Activated CD4-positive, alpha-beta T cell treated with anti-CD3 and anti-CD28 coated beads, Interleukin-2, amount 50 U/mL, for 24 hours (primary cell): ENCODE results near the gene VDAC2.

Experiments used
- DNase-seq, 2 donors: peaks; one replicate each; pipeline ENCODE4 v3.0.0-alpha.2; 2020; ENCODE audit warnings: low read depth in 1 of 2, low spot score in 1 of 2

VDAC2 gene

DNA sequence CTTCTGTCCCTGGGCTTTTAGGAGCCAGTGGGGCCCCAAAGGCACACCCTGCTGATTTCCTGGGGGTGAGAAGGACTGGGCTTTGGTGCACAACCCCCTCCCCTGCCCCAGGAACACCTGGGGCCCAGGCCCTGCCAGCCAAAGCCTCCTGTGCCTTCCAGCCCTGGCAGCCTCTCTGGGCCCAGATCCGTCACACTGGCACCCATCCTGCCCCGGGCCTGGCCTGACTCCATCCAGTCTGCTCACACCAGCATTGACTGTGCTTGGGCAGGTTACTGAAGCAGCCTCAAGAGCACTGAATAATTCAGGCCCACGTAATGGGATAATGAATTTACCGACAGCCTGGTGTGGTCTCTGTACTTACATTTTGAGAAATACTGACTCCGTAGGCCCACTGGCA lies 37.2 kb downstream of the VDAC2 start:
- no peak for DNase-seq

DNA sequence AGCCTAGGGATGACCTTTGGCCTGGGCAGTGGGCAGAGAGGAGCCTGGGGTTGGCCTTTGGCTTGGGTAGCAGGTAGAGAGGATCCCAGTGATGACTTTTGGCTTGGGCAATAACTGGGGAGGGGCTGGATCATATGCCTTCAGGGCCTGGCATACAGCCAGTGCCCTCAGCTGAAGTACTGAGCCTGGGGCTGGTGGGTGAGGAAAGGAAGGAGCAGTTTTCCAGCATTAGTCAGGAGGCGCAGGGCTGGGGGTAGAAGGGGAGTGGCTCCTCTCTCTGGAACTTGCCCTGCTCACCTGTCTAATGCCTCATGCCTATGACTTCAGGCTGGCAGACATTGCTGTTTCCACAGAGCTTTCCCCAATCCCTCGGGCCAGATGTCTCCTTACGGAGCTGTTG lies 40.3 kb downstream of the VDAC2 start:
- no peak for DNase-seq

DNA sequence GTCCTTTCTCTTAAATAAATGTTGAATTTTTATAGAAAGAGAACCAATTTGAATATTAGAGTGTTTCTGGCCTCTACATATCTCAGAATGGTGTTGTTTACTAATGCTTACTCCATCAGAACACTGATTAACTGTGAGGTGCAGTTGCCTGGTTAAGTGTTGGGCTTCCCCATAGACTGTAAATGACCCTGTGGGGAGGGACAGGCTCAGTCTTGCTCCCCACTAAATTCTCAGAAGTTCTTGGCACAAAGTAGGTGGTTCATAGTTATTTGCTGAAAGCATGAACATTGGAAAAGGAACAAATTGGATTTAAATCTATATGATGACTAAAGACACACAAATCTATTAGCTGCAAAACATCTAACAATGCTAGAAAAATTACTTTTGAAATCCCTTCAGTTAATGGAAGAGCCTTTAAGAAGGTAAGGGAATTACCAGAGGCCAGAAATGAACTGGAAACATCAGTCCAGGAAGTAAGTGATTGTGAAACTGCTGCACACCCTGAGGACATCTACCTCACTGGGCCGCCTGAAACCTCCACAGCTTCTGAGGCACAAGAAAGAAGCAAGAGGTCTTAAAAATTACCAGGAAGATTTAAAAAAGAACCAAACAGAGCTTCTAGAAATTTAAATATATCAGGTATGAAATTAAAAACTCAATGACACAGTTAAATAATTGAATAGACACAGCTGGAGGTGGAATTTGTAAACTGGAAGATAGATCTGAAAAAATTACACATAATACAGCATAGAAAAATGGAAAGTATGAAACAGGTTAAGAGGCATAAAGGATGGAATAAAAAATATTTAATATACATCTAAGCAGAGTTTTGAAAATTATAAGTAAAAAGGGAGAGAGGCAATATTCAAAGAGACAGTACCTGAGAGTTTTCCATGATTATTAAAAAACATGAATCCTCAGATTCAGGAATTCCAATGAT lies 43.0 kb downstream of the VDAC2 start:
- no peak for DNase-seq

DNA sequence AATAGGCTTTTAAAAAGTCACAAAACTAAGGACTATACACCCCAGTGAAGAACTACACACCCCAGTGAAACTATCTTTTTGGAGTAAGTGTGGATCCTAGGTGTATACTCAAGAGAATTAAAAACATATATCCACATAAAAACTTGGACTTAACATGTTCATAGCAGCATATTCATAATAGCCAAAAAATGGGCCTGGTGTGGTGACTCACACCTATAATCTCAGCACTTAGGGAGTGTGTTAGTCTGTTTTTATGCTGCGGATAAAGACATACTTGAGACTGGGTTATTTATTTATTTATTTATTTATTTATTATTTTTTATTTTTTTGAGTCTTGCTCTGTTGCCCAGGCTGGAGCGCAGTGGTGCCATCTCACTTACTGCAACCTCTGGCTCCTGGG lies 44.1 kb downstream of the VDAC2 start:
- DNase-seq, result no peak

DNA sequence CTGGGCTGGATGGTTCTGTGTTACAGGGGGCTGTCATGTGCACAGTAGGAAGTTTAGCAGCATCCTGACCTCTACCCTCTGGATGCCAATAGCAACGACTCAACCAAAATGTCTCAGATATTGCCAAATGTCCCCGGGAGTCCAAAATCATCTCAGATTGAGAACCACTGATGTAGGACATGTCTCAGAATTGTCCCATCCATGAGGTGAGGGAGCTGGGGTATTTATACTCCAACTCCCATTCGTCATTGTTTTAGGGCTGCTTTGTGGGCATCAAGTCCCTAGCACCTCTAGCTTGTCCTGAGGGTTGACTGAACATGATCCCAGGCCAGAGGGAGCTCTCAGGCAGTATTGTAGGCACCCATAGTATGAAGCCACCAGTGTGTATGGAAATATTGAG lies 50.4 kb downstream of the VDAC2 start:
- DNase-seq, result no peak

DNA sequence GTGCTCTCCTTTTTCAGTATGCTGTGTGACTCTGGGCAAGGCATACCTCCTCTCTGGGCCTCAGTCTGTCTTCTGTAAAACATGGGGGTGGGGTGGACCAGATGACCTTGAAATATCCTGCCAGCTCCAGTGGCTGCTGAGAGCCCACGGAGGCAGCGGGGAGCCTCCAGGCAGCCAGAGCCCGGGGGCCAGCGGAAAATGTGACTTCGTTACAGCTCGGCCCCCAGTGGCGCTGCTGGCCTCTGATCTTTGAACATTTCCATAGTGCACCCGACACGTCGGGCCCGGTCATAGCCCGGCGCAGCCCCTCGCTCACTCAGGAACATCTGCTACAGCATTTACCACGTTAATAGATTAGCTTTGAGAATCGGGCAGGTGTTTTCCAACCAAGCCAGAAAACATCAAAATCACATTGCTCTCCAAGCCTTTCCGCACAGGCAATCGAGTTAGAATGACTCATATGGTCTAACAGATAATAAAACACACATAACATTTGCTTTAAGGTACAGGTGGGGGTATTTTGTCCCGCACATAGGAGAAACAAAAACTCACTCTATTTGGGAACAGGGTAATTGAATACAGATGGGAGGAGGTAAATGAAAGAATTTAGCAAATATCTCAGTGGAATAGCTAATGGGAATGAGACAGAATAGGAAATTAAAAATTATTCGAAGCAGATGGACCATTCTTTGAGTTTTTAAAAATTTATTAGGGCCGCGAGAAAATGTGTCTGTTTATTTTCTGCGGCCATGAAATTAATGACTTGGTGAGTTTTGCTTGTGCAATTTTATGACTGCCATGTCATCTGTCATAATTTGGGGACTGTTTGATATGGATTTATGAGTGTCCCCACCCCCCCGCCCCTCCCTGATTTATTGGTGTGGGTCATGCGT lies 51.5 kb downstream of the VDAC2 start:
- no peak for DNase-seq

DNA sequence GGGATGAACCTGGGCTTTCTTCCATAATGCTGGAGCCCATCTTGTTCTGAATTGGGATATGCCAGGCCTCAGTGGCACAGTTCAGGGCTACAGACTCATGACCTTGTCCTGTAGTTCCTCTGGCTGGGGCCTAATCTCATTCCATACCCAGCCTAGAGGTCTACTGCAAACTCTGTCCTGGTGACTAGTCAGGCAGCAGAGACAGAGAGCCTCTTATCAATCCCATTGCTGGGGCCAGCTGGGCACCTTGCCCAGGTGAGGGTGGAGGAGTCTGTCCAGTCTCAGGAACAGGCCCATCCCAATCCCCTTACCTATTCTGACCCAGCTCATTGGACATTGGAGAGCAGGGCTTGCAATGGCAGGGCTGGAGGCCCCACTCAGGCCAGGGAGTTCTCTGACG lies 53.2 kb downstream of the VDAC2 start:
- DNase-seq, result no peak

DNA sequence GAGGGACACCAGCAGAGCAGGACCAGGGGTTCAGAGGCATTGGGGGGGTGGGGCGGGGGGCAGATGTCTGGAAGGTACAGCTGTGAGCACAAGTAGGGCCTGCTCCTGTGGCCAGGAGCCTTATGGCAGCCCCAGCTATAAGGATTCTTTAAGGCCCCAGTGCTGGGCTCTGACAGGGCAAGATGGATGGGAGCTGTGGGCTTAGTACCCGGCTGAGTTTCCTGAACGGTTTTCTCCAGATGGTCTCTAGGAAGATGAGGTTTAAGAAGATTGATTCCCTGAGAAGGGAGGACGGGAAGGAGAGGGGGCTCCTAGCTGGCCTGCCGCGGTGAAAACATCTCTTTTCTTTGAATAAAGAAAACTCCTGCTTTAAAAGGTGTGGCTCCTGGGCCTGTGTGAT lies 55.3 kb downstream of the VDAC2 start:
- no peak for DNase-seq

DNA sequence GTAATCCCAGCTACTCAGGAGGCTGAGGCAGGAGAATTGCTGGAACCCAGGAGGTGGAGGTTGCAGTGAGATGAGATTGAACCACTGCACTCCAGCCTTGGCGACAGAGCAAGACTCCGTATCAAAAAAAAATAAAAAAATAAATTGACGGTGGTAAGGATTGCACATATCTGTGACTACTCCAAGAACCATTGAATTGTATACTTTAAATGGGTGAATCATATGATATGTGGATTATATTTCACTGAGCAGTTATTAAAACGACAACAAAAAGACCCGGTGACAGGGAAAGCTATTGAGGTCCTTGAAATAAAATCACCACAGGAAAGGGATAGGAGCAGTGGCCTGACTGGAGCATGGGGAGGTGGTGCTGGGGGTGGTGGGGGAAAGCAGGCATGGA lies 56.3 kb downstream of the VDAC2 start:
- no peak for DNase-seq

DNA sequence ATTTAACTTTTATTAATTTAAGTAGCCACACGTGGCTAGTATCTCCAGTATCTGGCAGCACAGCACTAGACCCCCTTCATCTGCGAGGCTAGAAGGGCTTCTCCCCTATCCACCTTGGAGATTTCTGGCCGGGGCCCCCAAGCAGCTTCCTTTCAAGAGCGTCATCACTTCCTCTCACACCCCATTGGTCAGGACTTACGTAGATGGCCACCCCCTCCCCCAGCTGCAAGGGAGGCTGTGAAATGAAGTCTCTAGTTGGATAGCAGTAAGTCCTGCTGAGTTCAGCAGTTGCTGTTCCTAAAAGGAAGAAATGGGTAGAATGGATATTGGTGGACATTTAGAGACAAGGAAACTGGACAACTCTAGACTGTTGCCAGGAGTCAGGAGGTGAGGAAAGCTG lies 59.0 kb downstream of the VDAC2 start:
- DNase-seq, result no peak

DNA sequence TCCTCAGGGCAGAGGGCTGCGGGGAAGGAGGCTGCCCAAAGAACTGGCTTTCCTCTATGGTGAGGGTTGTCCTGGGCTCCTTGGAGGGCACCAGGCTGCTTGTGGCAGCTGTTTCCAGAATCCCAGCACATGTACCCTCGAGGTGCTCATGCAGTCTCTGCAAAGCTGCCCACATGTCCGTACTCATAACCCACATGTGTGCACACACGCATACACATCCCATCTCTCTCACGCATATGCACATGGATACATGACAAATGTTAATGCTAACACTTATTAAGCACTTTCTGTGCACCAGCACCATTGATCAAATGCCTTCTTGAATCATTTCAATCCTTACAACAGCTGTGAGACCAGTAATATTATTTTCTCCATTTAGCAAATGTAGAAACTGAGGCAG lies 61.5 kb downstream of the VDAC2 start:
- no peak for DNase-seq

DNA sequence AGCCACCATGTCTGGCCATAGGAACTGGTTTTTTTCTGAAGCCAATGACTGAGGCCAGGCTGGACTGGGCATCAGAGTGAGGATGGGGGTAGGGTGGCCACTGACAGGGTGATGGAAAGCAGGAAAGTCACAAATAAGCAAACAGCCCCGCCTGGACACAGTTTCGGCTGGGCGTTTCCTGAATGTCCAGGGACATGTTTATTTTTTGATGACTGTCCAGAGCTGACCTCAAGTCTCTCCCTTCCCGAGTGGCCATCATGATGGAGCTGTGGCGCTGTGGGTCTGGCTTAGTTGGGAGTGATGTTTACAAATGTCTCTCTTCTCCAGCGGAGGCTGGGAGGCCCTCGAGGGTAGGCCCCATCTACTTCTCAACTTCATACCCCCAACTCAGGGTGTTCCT lies 62.3 kb downstream of the VDAC2 start:
- DNase-seq, result no peak

DNA sequence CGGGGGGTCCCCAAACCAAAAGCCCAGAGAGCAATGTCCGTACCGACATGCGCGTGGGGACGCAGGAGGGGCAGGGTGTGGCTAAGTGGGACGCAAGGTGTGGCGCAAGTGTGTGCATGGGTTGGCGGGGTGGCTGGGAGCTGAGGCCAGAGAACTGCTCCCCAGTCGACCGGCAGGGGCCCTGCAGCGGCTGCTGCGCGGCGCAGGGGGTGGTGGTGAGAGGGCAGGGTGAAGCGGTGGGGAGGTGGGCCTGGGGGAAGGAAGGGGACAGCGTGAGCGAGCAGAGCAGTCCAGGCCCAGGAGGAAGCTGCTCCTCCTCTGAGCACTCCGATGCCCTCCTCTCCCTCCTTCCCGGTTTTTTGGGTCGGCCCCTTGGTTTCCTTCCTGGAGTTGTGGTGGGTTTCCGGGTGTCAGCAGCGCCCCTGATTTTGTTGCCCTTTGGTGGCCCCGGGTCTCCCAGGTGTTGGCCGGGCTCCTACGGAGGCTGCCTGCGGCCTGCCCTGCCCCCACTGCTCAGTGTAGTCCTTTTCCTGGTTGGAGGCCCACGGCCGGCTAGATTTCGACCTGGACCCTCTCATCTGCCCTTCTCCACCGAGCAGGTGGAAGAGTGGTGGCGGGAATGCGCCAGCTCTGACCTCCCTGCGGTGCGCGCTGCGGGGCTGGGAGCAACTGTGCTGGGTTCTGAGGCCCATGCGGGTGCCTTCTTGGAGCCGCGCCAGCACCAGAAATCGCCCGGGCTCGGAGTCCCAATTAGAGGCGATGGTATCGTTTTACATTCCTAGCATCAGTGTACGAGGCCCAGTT lies 65.7 kb downstream of the VDAC2 start:
- DNase-seq, result no peak

DNA sequence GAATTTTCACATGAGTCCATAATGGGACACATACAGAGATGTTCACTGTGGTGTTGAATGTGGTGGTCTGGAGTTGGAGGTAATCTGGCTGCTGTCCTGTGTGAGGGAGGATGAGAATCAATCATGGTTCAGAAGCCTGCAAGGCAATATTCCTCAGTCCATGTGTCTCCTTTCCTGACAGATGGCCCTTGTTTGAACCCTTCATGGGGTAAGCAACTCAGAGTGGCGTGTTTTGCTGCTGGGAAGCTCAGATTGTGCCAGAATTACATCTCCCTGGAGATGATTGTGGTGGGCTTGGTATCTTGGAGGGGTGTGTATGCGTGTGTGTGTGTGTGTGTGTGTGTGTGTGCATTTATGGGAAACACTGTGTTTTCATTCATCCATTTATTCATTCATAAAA lies 69.6 kb downstream of the VDAC2 start:
- no peak for DNase-seq
